H1 (cell line): ENCODE measurements around the gene EIF4E2.

Experiments used
- CBX8 ChIP-seq: fragments of 300-800, 300-1000 bp; sonication (generic); IDR thresholded peaks from 2 replicates; pipeline ENCODE4 v1.7.1; 2016; ENCODE audit warnings: low read depth, low read length, borderline replicate concordance
- CTCF ChIP-seq, 3 experiments: IDR thresholded peaks; 1 replicate in 2 of 3; 2 replicates in 1 of 3; pipeline versions ENCODE4 v1.5.1 to v1.6.1; 2011; ENCODE audit warnings: low read length in 3 of 3, mild to moderate bottlenecking in 3 of 3, inconsistent platforms in 2 of 3, low read depth in 1 of 3, moderate library complexity in 1 of 3; ENCODE audit not compliant: insufficient read depth in 1 of 3; ENCODE audit errors: control extremely low read depth in 1 of 3
- EZH2 ChIP-seq: fragments of 200-600 bp; sonication (generic); IDR thresholded peaks from 2 replicates; pipeline ENCODE4 v1.7.1; 2012; ENCODE audit warnings: low read depth, mild to moderate bottlenecking, moderate library complexity, low read length, inconsistent platforms; ENCODE audit not compliant: severe bottlenecking
- JUN ChIP-seq: IDR thresholded peaks from 2 replicates; pipeline ENCODE4 v1.6.1; 2011; ENCODE audit warnings: low read depth, mild to moderate bottlenecking, improper control_type of control experiment, low read length
- POLR2A ChIP-seq, 2 experiments: IDR thresholded peaks; 1 replicate in 1 of 2; 2 replicates in 1 of 2; pipeline ENCODE4 v1.6.1; 2011; ENCODE audit warnings: low read depth in 2 of 2, low read length in 2 of 2, mild to moderate bottlenecking in 2 of 2; ENCODE audit errors: control extremely low read depth in 1 of 2
- POLR2AphosphoS5 ChIP-seq: IDR thresholded peaks from 2 replicates; pipeline ENCODE4 v1.6.1; 2011; ENCODE audit warnings: low read depth, low read length
- SP1 ChIP-seq: IDR thresholded peaks from 2 replicates; pipeline ENCODE4 v1.6.1; 2011; ENCODE audit warnings: low read depth, low read length
- SRF ChIP-seq: IDR thresholded peaks from 2 replicates; pipeline ENCODE4 v1.6.1; 2011; ENCODE audit warnings: mild to moderate bottlenecking, low read depth, low read length, moderate library complexity
- SUZ12 ChIP-seq: fragments of 200-600 bp; sonication (generic); IDR thresholded peaks from 2 replicates; pipeline ENCODE4 v1.6.1; 2012; ENCODE audit warnings: mild to moderate bottlenecking, inconsistent platforms, low read length, moderate library complexity, mixed read lengths
- YY1 ChIP-seq: IDR thresholded peaks from 2 replicates; pipeline ENCODE4 v1.6.1; 2011; ENCODE audit warnings: low read depth, mild to moderate bottlenecking, low read length

- TF ChIP-seq SRF (no peak), CTCF (IDR thresholded peaks at IDR 0.05; ENCODE audit: control extremely low read depth in 1 of 3, insufficient read depth in 1 of 3, low read depth in 1 of 3, low read length in 3 of 3) (no peak), YY1 (no peak), POLR2AphosphoS5 (no peak), SP1 (no peak), CBX8 (no peak), EZH2 (no peak), SUZ12 (no peak), POLR2A (IDR thresholded peaks at IDR 0.05; ENCODE audit: control extremely low read depth in 1 of 2, low read depth in 2 of 2, low read length in 2 of 2) (no peak), JUN (no peak)
Measured at GRCh38 chr2:232533944-232534710, 16.4 kb upstream of the EIF4E2 start.
